Natural killer cell (primary cell): Measurements from ENCODE around the gene RFC4. TPM values are rescaled to one million over a fixed set of nuclear protein-coding genes. Genes with fewer than 3 reads are reported as not detected.

Source experiments
- ATAC-seq, 3 donors: fragments of 150-1000 bp in 2 of 3; fragments of 200-7000 bp in 1 of 3; cut with Tn5 transposase; 1 replicate in 1 of 3; 2 replicates in 2 of 3; pipeline ENCODE4 v1.10.0; 2021; ENCODE audit warnings: mild to moderate bottlenecking in 2 of 3, moderate library complexity in 2 of 3
- DNase-seq, 2 donors: peaks; one replicate each; pipeline versions ENCODE4 v3.0.0 to v3.0.0-alpha.2; 2013 to 2021; ENCODE audit warnings: mixed read lengths in 1 of 2
- H3K27ac ChIP-seq: one replicate; pipeline ENCODE4 v1.5.1; 2013; ENCODE audit warnings: mild to moderate bottlenecking, low read length
- H3K27me3 ChIP-seq: one replicate; pipeline ENCODE4 v1.6.1; 2013; ENCODE audit warnings: low read length; ENCODE audit not compliant: control insufficient read depth, insufficient read depth
- H3K36me3 ChIP-seq: one replicate; pipeline ENCODE4 v1.6.1; 2013; ENCODE audit warnings: low read length; ENCODE audit not compliant: control insufficient read depth, insufficient read depth
- H3K4me1 ChIP-seq: one replicate; pipeline ENCODE4 v1.6.1; 2013; ENCODE audit warnings: low read length; ENCODE audit not compliant: control insufficient read depth, insufficient read depth
- H3K4me3 ChIP-seq: one replicate; pipeline ENCODE4 v1.5.1; 2013; ENCODE audit warnings: low read length
- H3K9me3 ChIP-seq: one replicate; pipeline ENCODE4 v1.6.1; 2013; ENCODE audit warnings: low read length; ENCODE audit not compliant: control insufficient read depth, insufficient read depth
- H3K27ac Mint-ChIP-seq, 2 donors: one replicate each; pipeline ENCODE4 v1.8.0; 2022; ENCODE audit warnings: mild to moderate bottlenecking in 2 of 2, mixed read lengths in 2 of 2, moderate library complexity in 1 of 2
- H3K27me3 Mint-ChIP-seq, 2 donors: one replicate each; pipeline ENCODE4 v1.8.0; 2022; ENCODE audit warnings: low read depth in 2 of 2, mixed read lengths in 2 of 2
- H3K36me3 Mint-ChIP-seq: one replicate; pipeline ENCODE4 v1.8.0; 2022; ENCODE audit warnings: mixed read lengths
- H3K4me1 Mint-ChIP-seq, 2 donors: one replicate each; pipeline ENCODE4 v1.8.0; 2022; ENCODE audit warnings: mixed read lengths in 2 of 2
- H3K4me3 Mint-ChIP-seq: one replicate; pipeline ENCODE4 v1.8.0; 2022; ENCODE audit warnings: mild to moderate bottlenecking, moderate library complexity, mixed read lengths
- H3K9me3 Mint-ChIP-seq, 2 donors: one replicate each; pipeline ENCODE4 v1.8.0; 2022; ENCODE audit warnings: mixed read lengths in 2 of 2
- WGBS: methylation state at CpG from one replicate; pipeline ENCODE4 v1.1.7; 2013; ENCODE audit warnings: missing lambda C conversion rate; ENCODE audit not compliant: insufficient coverage; 5-methylcytosine and 5-hydroxymethylcytosine counted together
- intact Hi-C: fragments of 100-400 bp; cut with micrococcal nuclease; formaldehyde crosslinking; loops from one replicate; pipeline ENCODE4 v1.14.2; 2022
- total RNA-seq, 4 donors: library from RNA; stranded (reverse); fragments of 120-200 nt in 1 of 4; gene quantifications; one replicate each; pipeline versions ENCODE4 v1.2.3 to v1.2.4, GENCODE V29; 2013 to 2022
- TF ChIP-seq, protein P1 (sequence below): fragments of 200-600 bp; IDR thresholded peaks from one replicate; pipeline ENCODE4 v1.8.0; 2022; ENCODE audit warnings: antibody characterized with exemption

The RFC4 gene
- total RNA-seq, 3 donors from 2014 or later (not counting 1 experiment from before 2014, with no cell fraction given): 16.8 to 21.6 (median 17.3) TPM

DNA sequence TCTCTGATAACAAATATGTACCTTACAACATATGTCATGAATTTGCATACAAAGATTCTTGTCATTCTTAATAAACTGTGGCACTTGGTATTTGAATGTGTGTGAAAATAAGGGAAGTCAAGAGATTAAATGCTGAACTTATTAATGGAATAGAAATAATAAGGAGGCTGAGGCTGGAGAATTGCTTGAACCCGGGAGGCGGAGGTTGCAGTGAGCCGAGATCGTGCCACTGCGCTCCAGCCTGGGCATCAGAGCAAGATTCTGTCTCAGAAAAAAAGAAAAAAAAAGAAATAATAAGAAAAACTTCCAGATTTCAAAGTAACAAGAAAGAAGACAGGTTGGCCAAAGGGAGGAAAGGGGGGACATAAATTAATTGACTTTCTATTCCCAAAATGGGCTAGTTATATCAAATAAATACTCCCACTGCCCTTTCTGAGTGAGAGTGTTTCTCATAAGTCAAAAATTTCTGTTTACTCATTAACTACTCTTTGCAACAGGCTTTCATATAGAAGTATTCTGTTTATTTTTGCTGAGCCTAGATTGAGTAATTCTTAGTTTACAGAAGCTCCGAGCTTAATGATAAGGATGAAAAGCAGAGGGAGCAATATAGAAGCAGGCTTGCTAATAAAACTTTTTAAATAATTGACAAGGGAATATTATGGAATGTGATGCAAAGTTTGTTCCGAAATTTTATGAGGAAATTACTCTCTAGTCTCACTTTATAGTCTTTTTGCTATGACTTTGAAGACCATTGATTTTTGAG lies 63.5 kb downstream of the RFC4 start:
- TF ChIP-seq, protein P1, sequence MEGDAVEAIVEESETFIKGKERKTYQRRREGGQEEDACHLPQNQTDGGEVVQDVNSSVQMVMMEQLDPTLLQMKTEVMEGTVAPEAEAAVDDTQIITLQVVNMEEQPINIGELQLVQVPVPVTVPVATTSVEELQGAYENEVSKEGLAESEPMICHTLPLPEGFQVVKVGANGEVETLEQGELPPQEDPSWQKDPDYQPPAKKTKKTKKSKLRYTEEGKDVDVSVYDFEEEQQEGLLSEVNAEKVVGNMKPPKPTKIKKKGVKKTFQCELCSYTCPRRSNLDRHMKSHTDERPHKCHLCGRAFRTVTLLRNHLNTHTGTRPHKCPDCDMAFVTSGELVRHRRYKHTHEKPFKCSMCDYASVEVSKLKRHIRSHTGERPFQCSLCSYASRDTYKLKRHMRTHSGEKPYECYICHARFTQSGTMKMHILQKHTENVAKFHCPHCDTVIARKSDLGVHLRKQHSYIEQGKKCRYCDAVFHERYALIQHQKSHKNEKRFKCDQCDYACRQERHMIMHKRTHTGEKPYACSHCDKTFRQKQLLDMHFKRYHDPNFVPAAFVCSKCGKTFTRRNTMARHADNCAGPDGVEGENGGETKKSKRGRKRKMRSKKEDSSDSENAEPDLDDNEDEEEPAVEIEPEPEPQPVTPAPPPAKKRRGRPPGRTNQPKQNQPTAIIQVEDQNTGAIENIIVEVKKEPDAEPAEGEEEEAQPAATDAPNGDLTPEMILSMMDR: no peak
- Histone ChIP-seq H3K27me3 (no peaks in the 10 kb centered on the region), H3K36me3 (no peaks in the 10 kb centered on the region), H3K9me3 (no peaks in the 10 kb centered on the region), H3K27ac (no peak overlapping the region), H3K4me3 (no peak overlapping the region), H3K4me1 (no peaks in the 10 kb centered on the region)
- intact Hi-C loops: no loop called here
- Mint-ChIP-seq H3K27me3 (peaks cover 0 to 5% of the 10 kb centered on the region in 2 donors), H3K9me3 (no peaks in the 10 kb centered on the region), H3K4me3 (no peak overlapping the region), H3K27ac (no peak overlapping the region), H3K36me3 (no peaks in the 10 kb centered on the region), H3K4me1 (peaks cover 0 to 6% of the 10 kb centered on the region in 2 donors)
- no peak for ATAC-seq
- 94% methylated on average over 7 of the region's 7 CpGs for WGBS
- DNase-seq: no peak

Other genes starting within 250 kb of the RFC4 start
- 10 to 100 TPM; 16.8 to 23.0 (median 20.3) TPM for gene TBCCD1, start 239.1 kb downstream of the RFC4 start, total RNA-seq
- 100 to 1,000 TPM in 2 of 3 donors, 10 to 100 TPM in 1; 85.9 to 112 (median 111) TPM for gene DNAJB11, start 235.8 kb downstream of the RFC4 start, total RNA-seq
- not detected for gene AHSG, start 193.4 kb downstream of the RFC4 start, total RNA-seq
- gene FETUB, start 166.1 kb downstream of the RFC4 start, total RNA-seq: not detected
- gene HRG, start 140.5 kb downstream of the RFC4 start, total RNA-seq: not detected
- gene KNG1, start 89.1 kb downstream of the RFC4 start, total RNA-seq: not detected
- gene EIF4A2, start 22.9 kb downstream of the RFC4 start, total RNA-seq: 100 to 1,000 TPM; 551 to 652 (median 621) TPM
- gene ADIPOQ, start 36.2 kb upstream of the RFC4 start, total RNA-seq: not detected
- 100 to 1,000 TPM; 121 to 182 (median 146) TPM for gene ST6GAL1, start 124.0 kb upstream of the RFC4 start, total RNA-seq